ENCODE data around the gene GRAP2. TPM values are rescaled to one million over a fixed set of nuclear protein-coding genes. Genes with fewer than 3 reads are reported as not detected.

GRAP2 gene
- total RNA-seq, 1 experiment from 2014 or later = 0.54 TPM

DNA sequence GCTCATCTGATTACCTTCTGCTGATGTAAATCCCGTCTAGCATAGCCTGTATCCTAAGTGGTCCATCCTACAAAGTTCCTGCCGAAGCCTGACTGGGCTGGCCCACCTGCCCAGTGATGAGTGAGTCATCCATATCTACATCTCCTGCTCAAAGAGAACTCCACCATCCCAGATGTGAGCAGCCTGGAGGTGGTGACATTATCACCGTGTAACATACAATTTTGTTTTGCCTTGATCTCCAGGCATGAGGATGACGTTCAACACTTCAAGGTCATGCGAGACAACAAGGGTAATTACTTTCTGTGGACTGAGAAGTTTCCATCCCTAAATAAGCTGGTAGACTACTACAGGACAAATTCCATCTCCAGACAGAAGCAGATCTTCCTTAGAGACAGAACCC lies 64.9 kb downstream of the GRAP2 start:
- Histone ChIP-seq H3K4me1 (ENCODE audit: control insufficient read depth, insufficient read depth, low read length) (no peaks in the 10 kb centered on the region), H3K27ac (ENCODE audit: low read length) (no peak overlapping the region), H3K4me3 (ENCODE audit: low read depth in 2 of 2, low read length in 2 of 2) (no peak overlapping the region), H3K36me3 (ENCODE audit: control insufficient read depth, insufficient read depth, low read length) (no peaks in the 10 kb centered on the region), H3K27me3 (ENCODE audit: control insufficient read depth, insufficient read depth, low read length) (no peaks in the 10 kb centered on the region), H3K9me3 (ENCODE audit: control insufficient read depth, insufficient read depth, low read depth, low read length) (no peaks in the 10 kb centered on the region)
- CTCF ChIA-PET = no interaction called here
- POLR2A ChIA-PET = interaction anchor here (0.5 kb wide), 1 partner anchor 142 kb away, joined by 12 read pairs; no protein-coding TSS in a partner anchor
- intact Hi-C loops (cut with micrococcal nuclease; ENCODE audit: unreplicated experiment) = no loop called here
- no peak for DNase-seq (ENCODE audit: low read depth, low spot score)
- TF ChIP-seq POLR2AphosphoS5 (IDR thresholded peaks at IDR 0.05; ENCODE audit: low read depth, low read length) (no peak), SIN3A (IDR thresholded peaks at IDR 0.05; ENCODE audit: borderline replicate concordance, insufficient read depth, low read depth, low read length) (no peak), TCF7L2 (IDR thresholded peaks at IDR 0.05; ENCODE audit: low read depth, low read length) (no peak)
- TF ChIP-seq, protein P1, sequence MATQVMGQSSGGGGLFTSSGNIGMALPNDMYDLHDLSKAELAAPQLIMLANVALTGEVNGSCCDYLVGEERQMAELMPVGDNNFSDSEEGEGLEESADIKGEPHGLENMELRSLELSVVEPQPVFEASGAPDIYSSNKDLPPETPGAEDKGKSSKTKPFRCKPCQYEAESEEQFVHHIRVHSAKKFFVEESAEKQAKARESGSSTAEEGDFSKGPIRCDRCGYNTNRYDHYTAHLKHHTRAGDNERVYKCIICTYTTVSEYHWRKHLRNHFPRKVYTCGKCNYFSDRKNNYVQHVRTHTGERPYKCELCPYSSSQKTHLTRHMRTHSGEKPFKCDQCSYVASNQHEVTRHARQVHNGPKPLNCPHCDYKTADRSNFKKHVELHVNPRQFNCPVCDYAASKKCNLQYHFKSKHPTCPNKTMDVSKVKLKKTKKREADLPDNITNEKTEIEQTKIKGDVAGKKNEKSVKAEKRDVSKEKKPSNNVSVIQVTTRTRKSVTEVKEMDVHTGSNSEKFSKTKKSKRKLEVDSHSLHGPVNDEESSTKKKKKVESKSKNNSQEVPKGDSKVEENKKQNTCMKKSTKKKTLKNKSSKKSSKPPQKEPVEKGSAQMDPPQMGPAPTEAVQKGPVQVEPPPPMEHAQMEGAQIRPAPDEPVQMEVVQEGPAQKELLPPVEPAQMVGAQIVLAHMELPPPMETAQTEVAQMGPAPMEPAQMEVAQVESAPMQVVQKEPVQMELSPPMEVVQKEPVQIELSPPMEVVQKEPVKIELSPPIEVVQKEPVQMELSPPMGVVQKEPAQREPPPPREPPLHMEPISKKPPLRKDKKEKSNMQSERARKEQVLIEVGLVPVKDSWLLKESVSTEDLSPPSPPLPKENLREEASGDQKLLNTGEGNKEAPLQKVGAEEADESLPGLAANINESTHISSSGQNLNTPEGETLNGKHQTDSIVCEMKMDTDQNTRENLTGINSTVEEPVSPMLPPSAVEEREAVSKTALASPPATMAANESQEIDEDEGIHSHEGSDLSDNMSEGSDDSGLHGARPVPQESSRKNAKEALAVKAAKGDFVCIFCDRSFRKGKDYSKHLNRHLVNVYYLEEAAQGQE (IDR thresholded peaks at IDR 0.05; ENCODE audit: insufficient read depth in 1 of 2, low read depth in 2 of 2, low read length in 1 of 2) = no peak
- TF ChIP-seq, protein P2, sequence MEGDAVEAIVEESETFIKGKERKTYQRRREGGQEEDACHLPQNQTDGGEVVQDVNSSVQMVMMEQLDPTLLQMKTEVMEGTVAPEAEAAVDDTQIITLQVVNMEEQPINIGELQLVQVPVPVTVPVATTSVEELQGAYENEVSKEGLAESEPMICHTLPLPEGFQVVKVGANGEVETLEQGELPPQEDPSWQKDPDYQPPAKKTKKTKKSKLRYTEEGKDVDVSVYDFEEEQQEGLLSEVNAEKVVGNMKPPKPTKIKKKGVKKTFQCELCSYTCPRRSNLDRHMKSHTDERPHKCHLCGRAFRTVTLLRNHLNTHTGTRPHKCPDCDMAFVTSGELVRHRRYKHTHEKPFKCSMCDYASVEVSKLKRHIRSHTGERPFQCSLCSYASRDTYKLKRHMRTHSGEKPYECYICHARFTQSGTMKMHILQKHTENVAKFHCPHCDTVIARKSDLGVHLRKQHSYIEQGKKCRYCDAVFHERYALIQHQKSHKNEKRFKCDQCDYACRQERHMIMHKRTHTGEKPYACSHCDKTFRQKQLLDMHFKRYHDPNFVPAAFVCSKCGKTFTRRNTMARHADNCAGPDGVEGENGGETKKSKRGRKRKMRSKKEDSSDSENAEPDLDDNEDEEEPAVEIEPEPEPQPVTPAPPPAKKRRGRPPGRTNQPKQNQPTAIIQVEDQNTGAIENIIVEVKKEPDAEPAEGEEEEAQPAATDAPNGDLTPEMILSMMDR (IDR thresholded peaks at IDR 0.05) = no peak
- no TSS peak for BruUV-seq (replicated peaks)
- ATAC-seq = no peak
- in situ Hi-C loops (cut with HindIII; ENCODE audit: low pct_unique_long_range_greater_than_20kb, low sequenced_read_pairs) = no loop called here

DNA sequence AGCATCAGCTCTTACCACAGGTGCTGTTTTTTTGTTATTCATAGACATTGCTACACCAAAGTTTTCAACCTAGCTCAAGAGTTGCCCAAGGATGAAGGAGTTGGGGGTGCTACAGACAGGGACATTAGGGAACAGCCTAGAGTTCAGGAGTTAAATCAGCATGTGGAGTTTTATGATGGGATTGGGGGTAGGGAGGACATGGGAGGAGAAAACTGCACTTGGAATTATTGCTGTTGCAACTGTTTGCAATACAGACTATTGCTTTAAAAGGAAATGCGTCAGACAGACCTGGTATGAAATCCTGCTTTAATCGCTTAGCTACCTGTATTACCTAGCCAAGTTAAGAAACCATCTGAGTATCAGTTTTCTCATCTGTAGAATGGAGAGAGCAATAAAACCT lies 65.6 kb downstream of the GRAP2 start:
- Histone ChIP-seq H3K9me3 (ENCODE audit: control insufficient read depth, insufficient read depth, low read depth, low read length) (no peaks in the 10 kb centered on the region), H3K27me3 (ENCODE audit: control insufficient read depth, insufficient read depth, low read length) (no peaks in the 10 kb centered on the region), H3K36me3 (ENCODE audit: control insufficient read depth, insufficient read depth, low read length) (no peaks in the 10 kb centered on the region), H3K4me3 (ENCODE audit: low read depth in 2 of 2, low read length in 2 of 2) (no peak overlapping the region), H3K27ac (ENCODE audit: low read length) (no peak overlapping the region), H3K4me1 (ENCODE audit: control insufficient read depth, insufficient read depth, low read length) (no peaks in the 10 kb centered on the region)
- ChIA-PET CTCF (no interaction called here), POLR2A (no interaction called here)
- TF ChIP-seq TCF7L2 (IDR thresholded peaks at IDR 0.05; ENCODE audit: low read depth, low read length) = no peak
- TF ChIP-seq, protein P2 (IDR thresholded peaks at IDR 0.05) = no peak
- no peak for TF ChIP-seq SIN3A (IDR thresholded peaks at IDR 0.05; ENCODE audit: borderline replicate concordance, insufficient read depth, low read depth, low read length)
- TF ChIP-seq, protein P1 (IDR thresholded peaks at IDR 0.05; ENCODE audit: insufficient read depth in 1 of 2, low read depth in 2 of 2, low read length in 1 of 2) = no peak
- TF ChIP-seq POLR2AphosphoS5 (IDR thresholded peaks at IDR 0.05; ENCODE audit: low read depth, low read length) = no peak
- BruUV-seq (replicated peaks) = no TSS peak
- DNase-seq (ENCODE audit: low read depth, low spot score) (no peak), ATAC-seq (no peak)
- in situ Hi-C loops (cut with HindIII; ENCODE audit: low pct_unique_long_range_greater_than_20kb, low sequenced_read_pairs) (no loop called here), intact Hi-C loops (cut with micrococcal nuclease; ENCODE audit: unreplicated experiment) (no loop called here)

Data from Panc1 (cell line).